Erythroblast (primary cell): ENCODE results near the gene C4orf54.

ENCODE experiments used
- GATA1 ChIP-seq: IDR thresholded peaks from 2 replicates; pipeline ENCODE4 v1.6.1; 2011; ENCODE audit warnings: low read depth, mild to moderate bottlenecking, control low read depth, low read length, moderate library complexity
- POLR2A ChIP-seq: IDR thresholded peaks from 2 replicates; pipeline ENCODE4 v1.6.1; 2011; ENCODE audit warnings: mild to moderate bottlenecking, low read length

- TF ChIP-seq POLR2A = no peak
- no peak for TF ChIP-seq GATA1
Measured at GRCh38 chr4:99625369-99625768, 32.3 kb downstream of the C4orf54 start.
